ENCODE data around the gene SATB2.

GRCh38 chr2:199309411-199309810, 148.3 kb downstream of the SATB2 start:
- TF ChIP-seq CTCF (IDR thresholded peaks at IDR 0.05) (no peak), ZFX (IDR thresholded peaks at IDR 0.05; ENCODE audit: borderline replicate concordance) (no peak)
